Umbilical cord (tissue), 2 donors: ENCODE results near the gene SLAMF1. TPM values are rescaled to one million over a fixed set of nuclear protein-coding genes. Genes with fewer than 3 reads are reported as not detected.
"Not testable (repeated sequence)": the region's sequence is repeated elsewhere in the genome, so short reads cannot be mapped to it uniquely, and the experiment has no call there.

ENCODE experiments used
- DNase-seq: peaks from one replicate; pipeline ENCODE4 v3.0.0-alpha.2; 2015; ENCODE audit warnings: low spot score
- total RNA-seq: library from RNA; depleted of rRNA; stranded (reverse); fragments of >200 nt; gene quantifications from one replicate; pipeline ENCODE4 v1.2.3, GENCODE V29; 2014; ENCODE audit warnings: low replicate concordance; ENCODE audit not compliant: insufficient read depth

Gene SLAMF1
- total RNA-seq, 1 donor from 2014 or later = 0.24 TPM

DNA sequence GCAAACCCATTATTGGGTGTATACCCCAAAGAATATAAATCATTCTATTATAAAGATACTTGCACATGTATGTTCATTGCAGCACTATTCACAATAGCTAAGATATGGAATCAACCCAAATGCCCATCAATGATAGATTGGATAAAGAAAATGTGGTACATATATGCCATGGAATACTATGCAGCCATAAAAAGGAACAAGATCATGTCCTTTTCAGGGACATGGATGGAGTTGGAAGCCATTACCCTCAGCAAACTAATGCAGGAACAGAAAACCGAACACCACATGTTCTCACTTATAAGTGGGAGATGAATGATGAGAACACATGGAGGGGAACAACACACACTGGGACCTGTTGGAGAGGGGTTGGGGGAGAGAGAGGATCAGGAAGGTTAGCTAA is 83.6 kb downstream of the SLAMF1 start:
- not testable (repeated sequence) for DNase-seq

- DNase-seq = not testable (repeated sequence)
These were observed 84.1 kb downstream of the SLAMF1 start for GRCh38 chr1:160562745-160563144.

DNA sequence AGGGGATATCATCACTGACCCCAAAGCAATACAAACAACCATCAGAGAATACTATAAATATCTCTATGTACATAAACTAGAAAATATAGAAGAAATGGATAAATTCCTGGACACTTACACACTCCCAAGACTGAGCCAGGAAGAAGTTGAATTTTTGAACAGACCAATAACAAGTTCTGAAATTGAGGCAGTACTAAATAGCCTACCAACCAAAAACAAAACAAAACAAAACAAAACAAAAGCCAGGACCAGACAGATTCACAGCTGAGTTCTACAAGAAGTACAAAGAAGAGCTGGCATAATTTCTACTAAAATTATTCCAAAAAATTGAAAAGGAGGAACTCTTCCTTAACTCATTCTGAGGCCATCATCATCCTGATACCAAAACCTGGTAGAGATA is 86.0 kb downstream of the SLAMF1 start:
- DNase-seq = no peak

GRCh38 chr1:160560045-160560705 is 86.7 kb downstream of the SLAMF1 start:
- no peak for DNase-seq

DNA sequence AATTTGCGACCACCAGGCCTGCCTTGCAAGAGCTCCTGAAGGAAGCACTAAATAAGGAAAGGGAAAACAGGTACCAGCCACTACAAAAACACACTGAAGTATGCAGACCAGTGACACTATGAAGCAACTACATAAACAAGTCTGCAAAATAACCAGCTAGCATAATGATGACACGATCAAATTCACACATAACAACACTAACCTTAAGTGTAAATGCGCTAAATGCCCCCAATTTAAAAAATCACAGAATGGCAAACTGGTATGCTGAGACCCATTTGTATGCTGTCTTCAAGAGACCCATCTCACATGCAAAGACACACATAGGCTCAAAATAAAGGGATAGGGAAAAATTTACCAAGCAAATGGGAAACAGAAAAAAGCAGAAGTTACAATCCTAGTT is 87.4 kb downstream of the SLAMF1 start:
- not testable (repeated sequence) for DNase-seq

DNA sequence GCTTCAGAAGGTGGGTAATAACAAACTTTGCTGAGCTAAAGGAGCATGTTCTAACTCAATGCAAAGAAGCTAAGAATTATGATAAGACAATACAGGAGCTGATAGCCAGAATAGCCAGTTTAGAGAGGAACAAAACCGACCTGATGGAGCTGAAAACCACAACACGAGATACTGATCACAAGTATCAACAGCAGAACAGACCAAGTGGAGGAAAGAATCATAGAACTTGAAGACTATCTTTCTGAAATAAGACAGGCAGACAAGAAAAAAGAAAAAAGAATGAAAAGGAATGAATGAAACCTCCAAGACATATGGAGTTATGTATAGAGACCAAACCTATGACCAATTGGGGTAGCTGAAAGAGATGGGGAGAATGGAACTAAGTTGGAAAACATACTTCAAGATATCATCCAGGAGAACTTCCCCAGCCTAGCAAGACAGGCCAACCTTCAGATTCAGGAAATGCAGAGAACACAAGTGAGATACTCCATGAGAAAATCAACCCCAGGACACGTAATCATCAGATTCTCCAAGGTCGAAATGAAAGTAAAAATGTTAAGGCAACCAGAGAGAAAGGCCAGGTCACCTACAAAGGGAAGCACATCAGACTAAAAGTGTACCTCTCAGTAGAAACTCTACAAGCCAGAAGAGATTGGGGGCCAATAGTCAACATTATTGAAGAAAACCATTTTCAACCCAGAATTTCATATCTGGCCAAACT is 88.0 kb downstream of the SLAMF1 start:
- no peak for DNase-seq

Other genes starting within 250 kb of the SLAMF1 start
- 1.9 TPM for gene VANGL2, start 246.5 kb downstream of the SLAMF1 start, total RNA-seq
- gene SLAMF6, start 123.8 kb downstream of the SLAMF1 start, total RNA-seq = 0.96 TPM
- 13.5 TPM for gene CD84, start 67.5 kb downstream of the SLAMF1 start, total RNA-seq
- 12.5 TPM for gene CD48, start 64.8 kb upstream of the SLAMF1 start, total RNA-seq
- 4.1 TPM for gene SLAMF7, start 92.2 kb upstream of the SLAMF1 start, total RNA-seq
- 11.6 TPM for gene LY9, start 149.1 kb upstream of the SLAMF1 start, total RNA-seq
- gene CD244, start 215.8 kb upstream of the SLAMF1 start, total RNA-seq = 1.9 TPM
- 2.2 TPM for gene ITLN1, start 238.1 kb upstream of the SLAMF1 start, total RNA-seq